CD4-positive, alpha-beta T cell treated with Interleukin-17A for 1 hour (primary cell): ENCODE data around the gene RBM15B.

Source experiments
- DNase-seq: peaks from one replicate; pipeline ENCODE4 v3.0.0-alpha.2; 2020

The RBM15B gene

DNA sequence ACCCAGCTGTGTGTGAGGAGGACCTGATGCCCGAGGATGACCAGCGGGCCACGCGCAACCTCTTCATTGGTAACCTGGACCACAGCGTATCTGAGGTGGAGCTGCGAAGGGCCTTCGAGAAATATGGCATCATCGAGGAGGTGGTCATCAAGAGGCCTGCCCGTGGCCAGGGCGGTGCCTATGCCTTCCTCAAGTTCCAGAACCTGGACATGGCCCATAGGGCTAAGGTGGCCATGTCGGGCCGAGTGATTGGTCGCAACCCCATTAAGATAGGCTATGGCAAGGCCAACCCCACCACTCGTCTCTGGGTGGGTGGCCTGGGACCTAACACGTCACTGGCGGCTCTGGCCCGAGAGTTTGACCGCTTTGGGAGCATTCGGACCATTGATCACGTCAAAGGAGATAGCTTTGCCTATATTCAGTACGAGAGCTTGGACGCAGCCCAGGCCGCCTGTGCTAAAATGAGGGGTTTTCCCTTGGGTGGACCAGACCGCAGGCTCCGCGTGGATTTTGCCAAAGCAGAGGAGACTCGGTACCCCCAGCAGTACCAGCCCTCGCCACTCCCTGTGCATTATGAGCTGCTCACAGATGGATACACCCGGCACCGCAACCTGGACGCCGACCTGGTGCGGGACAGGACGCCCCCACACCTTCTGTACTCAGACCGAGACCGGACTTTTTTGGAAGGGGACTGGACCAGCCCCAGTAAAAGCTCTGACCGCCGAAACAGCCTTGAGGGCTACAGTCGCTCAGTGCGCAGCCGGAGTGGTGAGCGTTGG is 1.5 kb downstream of the RBM15B start:
- no peak for DNase-seq

DNA sequence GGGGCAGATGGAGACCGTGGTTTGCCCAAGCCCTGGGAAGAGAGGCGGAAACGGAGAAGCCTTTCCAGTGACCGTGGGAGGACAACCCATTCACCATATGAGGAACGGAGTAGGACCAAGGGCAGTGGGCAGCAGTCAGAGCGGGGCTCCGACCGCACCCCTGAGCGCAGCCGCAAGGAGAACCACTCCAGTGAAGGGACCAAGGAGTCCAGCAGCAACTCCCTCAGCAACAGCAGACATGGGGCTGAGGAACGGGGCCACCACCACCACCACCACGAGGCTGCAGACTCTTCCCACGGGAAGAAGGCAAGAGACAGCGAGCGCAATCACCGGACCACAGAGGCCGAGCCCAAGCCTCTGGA is 2.0 kb downstream of the RBM15B start:
- no peak for DNase-seq

DNA sequence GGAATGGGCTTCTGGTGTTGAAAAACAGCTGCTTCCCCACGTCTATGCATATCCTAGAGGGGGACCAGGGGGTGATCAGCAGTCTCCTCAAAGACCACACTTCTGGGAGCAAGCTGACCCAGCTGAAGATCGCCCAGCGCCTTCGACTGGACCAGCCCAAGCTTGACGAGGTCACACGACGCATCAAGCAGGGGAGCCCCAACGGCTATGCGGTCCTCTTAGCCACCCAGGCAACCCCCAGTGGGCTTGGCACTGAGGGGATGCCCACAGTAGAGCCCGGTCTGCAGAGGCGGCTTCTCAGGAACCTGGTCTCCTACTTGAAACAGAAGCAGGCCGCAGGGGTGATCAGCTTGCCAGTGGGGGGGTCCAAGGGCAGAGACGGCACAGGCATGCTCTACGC is 2.5 kb downstream of the RBM15B start:
- DNase-seq = no peak

DNA sequence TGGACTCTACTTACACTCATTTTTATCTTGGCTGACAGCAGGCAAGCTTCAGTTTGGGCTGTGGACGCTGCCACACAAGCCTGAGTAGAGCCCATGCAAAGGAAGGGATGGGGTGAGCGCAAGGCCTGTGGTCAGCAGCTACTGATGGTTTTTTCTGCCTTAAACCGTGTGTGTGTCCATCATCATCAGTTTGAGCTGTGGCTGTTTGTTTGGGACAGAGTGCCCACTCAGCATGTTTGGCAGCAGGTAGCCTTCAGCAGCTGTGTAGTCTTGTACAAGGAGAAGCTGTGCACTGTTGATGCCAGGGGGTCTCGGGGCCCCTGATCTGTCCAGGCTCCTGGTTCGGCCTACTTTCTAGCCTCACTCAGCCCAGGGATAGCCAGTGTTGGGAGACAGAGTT is 3.5 kb downstream of the RBM15B start:
- no peak for DNase-seq

DNA sequence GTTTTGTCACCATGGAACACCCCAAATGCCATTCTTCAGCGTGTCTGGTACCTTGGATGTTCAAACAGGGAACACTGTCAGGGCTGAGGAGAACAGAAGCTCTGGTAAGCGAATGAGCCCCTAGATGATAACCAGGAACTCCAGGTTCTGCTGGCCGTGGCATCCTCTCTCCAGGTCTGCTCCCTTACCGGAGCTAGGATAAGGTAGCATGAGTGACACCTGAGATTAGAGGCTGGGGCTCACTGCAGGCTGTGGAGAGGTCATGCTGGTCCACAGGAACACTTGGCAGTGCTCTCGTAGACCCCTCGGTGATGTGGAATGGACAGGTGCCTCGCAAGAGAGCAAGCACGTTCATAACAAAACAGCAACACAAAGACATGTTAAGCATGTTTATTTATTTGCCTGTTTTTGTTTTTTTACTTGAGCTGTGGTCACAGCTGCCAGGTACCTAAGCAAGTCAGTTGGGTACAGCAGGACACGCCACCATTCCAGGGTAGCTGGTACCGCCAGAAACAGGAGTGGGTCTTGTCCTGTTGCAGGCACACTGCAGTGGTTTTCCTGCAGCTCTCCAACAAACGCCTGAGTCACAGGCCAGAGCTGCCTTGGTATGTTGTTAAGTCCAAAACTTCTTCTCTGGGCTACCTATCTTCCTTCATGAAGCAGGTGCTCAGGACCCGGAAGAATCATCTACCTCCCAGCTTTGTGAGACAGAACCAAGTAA is 4.6 kb downstream of the RBM15B start:
- DNase-seq = no peak

DNA sequence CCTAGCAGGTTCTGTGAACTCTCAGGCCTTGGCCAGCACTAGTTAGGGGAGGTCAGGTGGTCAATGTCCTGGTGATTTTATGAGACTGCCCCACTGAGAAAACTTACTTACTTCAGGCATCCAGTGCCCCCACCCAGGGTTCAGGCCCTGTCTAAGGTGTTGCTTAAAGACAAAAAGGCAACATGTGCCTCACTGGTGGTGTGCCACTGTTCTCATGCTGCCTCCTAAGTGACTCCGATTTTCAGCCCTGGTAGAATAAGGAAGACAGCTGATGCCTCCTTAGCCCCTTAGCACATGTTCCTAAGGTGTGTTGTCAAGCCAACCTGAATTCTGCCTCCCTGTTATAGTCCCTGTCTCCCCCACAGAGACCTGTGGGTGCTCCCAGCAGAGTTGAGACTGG is 5.3 kb downstream of the RBM15B start:
- DNase-seq = no peak

DNA sequence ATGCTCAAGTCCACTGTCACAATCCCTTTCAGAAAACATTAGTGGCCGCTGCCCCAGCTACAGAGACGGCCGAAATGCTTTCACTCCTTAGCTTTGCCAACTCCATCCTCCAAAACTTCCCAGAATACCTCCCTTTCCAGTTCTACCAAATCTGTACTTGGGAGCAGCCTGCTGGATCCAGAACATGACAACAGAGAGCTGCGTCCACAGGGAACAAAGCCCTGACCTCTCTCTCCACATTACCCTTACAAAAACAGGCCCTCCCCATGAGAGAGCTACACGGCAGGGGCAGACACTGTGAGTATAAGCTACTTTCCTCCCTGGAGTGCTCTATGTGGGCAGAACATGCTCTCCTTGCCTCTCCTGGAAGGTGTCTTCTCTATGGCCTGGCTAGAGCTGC is 6.3 kb downstream of the RBM15B start:
- no peak for DNase-seq

DNA sequence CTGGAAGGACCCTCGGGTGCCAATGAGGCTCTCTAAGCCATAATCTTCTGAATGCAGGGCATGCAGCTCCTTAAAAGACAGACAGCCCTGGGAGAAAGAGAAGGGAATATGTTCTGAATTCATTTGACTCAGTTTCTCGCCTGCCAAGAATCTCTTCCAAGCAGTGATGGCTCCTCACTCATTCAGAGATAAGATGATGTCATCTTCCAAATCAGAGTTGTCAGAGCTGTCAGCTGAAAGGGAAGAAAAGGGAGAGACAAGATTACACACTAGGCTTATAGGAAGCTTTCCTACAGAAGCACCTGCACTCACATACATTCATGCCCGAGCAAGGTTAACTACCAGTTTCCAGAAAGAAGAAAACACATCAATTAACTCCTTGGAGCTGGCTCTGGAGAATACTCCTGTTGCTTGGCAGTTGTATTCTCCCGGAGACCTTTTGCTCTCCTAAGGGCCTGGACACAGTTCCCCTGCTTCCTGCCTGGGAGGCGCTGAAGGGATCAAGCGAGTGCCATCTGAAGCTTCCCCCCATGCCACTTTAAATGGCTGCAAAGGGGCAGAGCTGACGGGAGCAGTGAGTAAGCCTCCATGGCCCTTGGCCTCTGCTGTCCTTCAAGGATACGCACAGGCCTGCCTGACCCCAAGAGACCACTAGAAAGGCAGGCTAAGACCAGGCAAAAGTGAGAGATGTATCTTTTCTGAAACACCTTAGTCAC is 7.7 kb downstream of the RBM15B start:
- no peak for DNase-seq

DNA sequence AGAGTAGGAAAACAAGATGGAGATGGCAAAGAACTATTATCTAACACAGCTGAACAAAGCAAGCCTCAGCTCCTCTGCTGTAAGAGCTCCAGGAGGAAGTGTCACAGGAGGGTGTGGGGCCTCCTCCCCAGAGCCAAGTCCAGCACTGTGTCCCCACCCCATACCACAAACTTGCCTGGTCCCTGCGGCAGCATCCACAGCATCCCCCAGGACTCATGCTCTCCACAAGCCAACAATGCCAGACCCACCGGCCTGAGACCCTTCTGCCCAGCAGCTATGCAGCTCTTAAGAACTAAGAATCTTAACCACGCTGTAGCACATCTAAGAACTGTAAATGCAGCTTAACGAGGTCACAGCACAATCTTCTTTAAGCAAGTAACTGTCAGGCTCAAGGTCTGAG is 9.1 kb downstream of the RBM15B start:
- no peak for DNase-seq

DNA sequence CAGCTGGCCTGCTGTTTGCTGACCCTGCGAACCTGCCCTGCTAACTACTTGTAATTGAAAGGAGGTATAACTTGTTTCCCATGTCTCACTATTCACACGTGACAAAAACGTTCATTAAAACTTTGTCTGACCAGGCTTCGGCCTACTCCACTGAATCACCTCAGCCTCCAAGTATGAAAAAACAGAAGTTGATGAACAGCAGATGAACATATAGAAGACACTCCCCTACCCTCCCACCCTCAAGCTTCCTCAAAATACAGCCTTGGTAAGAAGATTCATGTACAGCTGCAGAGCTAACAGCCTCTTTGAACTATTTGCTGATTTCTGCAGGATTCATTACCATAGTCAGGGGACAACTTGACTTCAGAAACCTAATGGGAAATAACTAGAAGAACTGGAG is 10.7 kb downstream of the RBM15B start:
- DNase-seq = no peak

DNA sequence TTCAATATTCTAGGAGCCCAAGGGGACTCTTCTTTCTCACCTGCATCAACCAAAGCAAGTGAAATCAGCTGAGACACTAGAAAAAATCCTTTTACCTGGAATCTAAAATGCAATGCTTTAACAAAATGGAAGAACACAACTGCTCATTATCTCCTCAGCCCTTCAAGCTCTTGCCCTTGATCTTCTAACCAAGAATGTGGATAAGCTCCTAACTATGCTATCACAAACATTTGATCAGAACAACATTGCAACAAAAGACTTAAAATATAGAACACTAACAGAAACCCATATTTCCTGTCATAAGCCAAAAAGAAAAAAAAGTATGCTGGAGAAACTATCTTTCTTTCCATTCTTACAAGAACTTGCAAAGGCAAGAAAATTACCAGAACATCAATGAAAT is 12.6 kb downstream of the RBM15B start:
- no peak for DNase-seq

DNA sequence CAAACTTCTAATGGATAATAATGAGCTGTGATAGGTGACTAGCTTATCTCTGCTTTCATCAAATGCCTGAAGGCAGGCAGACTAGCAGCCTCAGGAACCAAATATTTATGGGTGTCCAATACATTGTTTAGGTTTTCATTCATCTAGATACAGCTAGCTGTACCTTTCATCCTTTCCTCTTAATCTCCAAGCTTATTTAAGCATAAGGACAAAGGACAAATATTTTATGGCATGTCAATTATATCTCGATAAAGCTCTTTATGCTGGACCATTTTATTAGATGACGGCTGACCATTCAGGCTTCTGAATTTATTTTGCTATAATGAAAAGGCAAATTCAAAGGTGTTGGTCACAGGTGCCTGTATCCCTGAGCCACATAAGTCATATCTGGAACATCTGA is 16.9 kb downstream of the RBM15B start:
- DNase-seq = no peak

DNA sequence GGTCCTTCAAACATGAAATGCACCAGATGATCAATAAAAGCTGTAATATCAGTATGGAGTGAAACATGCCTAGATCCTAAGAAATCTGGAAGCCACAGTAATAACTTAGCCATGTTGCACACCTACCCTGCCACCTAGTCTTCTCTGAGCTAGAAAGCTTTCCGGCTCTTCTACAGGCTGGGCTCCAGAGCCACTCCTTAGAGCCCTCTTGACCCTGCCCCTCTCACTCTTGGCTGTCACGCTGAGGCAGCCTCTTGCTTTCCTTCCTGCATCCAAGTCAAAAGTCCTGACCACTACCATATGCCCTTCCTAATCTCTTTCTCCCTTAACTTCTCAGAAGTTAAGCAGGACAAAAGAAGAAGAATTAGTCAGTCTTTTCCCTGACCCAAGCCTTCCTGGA is 17.7 kb downstream of the RBM15B start:
- no peak for DNase-seq

DNA sequence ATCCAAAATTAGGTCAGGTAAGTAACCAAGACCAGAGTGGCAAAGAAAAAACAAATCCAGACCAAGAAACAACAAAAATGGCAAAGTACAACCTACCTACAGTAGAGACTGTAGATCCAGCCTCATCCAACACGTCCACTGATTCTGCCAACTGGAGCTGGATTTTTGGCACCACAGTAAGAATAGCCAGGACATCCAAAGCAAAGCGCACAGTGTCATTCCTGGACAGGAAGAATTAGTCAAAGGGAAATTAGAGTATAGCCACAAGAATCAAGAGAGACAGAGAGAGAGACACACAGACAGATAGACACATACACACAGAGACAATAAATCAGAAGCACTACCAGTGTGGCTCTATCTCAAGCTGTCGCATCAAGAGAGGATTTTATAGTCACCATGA is 31.1 kb downstream of the RBM15B start:
- no peak for DNase-seq

DNA sequence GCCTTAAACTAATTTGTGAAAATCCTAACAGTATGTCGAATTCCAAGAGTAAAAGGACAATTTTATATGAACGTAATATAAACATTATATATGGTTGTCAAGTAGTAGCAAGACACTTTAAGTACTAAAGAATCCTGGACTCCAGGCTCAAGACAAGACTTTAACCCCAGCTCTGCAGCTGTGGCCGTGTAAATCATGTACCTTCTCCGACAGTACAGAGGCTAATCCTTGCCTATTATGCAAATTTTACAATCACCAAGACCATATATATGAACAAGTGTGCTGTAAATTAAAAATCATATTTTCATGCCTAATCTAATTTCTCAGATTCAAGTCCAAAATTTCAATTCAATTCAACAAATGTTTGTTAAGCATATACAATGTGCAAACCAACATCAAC is 35.8 kb downstream of the RBM15B start:
- no peak for DNase-seq

DNA sequence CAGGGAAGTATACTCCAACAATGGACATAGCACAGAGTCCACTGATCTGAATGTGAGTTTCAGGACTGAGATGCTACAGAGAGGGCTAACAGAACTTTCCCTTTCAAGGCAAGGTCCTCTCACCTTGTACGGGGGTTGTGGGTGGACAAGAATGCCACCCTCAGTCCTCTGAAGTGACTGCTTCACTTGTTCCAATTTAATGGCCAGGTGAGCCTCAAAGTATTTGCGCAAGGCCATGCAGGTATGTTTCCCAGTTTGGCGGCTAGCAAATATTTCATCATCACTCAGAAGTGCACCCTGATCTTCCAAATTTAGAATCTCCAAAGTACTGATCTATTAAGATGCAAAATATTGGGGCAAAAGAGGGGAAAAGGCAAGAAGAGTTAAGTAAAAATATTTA is 38.1 kb downstream of the RBM15B start:
- DNase-seq = no peak

DNA sequence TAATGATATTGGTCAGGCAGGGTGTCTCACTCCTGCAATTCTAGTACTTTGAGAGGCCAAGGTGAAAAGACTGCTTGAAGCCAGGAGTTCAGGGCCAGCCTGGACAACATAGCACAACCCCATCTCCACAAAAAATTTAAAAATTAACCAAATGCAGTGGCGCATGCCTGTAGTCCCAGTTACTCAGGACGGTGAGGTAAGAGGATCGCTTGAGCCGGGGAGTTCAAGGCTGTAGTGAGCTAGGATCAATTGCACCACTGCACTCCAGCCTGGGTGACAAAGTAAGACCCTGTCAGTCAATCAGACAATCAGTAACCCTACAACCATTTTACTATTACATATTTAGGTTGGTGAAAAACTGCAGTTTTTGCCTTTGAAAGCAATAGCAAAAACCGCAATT is 43.0 kb downstream of the RBM15B start:
- DNase-seq = no peak

DNA sequence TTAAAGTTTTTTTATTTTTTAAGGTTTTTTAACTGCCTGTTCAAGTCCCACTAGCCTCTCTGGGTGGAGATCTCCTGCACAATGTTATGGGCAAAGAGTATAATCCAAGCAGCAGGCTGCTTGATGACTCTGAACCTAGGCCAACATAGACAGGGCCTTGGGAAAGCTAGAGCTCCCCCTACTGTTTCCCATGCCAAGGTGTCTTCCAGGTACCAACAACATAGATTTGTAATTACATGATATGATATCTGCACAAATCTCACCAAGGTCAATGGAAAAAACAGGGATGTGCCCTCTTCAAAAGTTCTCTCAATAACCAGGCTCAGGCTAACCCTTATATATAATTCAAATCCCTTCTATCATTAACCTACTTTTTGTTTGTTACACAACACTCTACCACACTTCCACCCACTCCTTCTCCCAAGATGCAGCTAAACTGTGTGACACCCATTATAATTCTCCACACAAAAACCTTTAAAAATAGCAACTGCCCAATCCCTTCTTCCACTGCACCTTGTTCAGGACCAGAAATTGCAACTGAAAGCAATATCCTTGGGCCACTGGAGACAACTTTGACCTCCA is 43.8 kb downstream of the RBM15B start:
- DNase-seq = peak; percentile 67

DNA sequence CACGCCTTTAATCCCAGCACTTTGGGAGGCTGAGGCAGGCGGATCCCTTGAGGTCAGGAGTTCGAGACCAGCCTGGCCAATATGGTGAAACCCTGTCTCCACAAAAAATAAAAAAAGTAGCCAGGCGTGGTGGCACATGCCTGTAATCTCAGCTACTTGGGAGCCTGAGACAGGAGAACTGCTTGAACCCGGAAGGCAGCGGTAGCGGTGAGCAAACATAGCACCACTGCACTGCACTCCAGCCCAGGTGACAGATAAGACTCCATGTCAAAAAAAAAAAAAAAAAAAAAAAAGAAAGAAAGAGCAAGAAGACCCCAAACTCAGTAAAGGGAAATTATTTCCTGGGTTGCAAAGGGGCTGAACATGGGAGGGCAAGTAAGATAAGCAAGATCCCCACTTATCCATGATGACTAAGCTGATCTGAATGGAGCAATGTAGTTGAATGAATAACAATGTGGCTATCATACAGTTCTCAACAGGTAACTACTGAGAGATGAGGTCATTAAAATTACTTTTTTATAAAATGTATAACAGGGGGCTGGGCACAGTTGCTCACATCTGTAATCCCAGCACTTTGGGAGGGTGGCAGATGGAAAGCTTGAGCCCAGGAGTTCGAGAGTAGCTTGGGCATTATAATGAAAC is 46.0 kb downstream of the RBM15B start:
- no peak for DNase-seq

DNA sequence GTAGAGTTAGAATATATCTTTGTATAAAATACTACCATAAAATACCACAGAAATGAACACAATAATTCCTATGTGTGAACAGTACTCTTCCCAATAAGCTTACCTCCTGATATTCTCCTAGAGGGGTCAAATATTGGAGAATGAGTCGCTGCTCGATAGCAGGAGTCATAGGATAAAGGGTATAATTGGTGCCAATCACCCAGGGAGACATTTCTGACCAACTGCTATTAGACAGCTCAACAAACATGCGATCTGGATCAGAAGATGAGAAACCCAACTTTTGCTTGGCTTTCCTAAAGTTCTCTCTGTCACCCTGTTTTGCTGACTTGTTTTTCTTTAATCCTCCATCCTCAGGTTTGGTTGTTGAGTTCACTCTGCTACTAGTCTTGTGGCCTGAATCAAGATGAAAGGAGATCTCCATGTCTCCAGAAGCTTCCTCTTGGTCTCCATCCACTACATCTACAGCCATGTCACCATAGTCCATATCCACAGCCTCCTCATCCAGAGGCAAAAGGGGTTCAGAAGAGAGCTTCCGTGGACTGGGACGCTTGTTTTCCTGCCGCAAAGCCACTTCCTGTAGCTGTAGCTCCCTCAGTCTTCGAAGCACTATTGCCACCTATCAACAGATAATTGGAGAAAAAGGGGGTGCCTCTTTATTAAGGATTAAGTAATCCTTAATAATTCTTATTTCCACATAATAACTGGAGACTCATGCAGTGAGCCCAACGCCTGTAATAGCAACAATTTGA is 50.4 kb downstream of the RBM15B start:
- DNase-seq = no peak

DNA sequence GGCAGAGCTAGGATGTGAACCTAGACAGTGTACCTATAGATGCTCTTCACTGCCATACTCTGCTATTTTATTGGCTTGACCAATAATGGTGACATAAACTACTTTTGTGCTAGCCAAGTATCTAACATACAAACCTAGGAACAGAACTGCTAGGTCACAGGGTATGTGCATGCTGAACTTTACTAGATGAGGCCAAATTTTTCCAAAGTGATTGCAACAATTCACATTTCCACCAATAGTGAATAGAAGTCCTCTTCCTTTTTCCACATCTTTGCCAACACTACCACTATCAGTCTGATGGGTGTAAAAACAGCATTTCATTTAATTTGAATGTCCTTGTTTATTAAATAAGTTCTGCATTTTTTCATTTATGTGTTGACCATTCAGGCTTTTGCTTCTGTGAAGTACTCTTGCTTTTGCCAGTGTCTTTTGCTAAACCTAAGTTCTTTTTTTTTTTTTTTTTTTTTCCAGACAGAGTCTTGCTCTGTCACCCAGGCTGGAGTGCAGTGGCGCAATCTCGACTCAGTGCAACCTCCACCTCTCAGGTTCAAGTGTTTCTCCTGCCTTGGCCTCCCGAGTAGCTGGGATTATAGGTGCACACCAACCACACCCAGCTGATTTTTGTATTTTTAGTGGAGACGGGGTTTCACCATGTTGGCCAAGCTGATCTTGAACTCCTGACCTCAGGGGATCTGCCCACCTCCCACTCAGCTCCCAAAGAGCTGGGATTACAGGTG is 54.6 kb downstream of the RBM15B start:
- DNase-seq = no peak
